Neural progenitor cell (in vitro differentiated cells): ENCODE data around the gene BTBD16. TPM values are rescaled to one million over a fixed set of nuclear protein-coding genes. Genes with fewer than 3 reads are reported as not detected.

Experiments used
- DNase-seq: peaks from one replicate; pipeline ENCODE4 v3.0.0-alpha.2; 2016; ENCODE audit warnings: low spot score
- H2AFZ ChIP-seq: fragments of 200-600 bp; sonication (generic); replicated peaks from 2 replicates; pipeline ENCODE4 v1.6.1; 2016; ENCODE audit warnings: antibody characterized with exemption
- H3F3A ChIP-seq: fragments of 200-600 bp; sonication (generic); 2 replicates; pipeline ENCODE4 v1.6.1; 2016; ENCODE audit warnings: antibody characterized with exemption, low read depth
- H3K27ac ChIP-seq: fragments of 200-600 bp; sonication (generic); 2 replicates; pipeline ENCODE4 v1.5.1; 2016; ENCODE audit warnings: mild to moderate bottlenecking
- H3K27me3 ChIP-seq: fragments of 200-600 bp; sonication (generic); 2 replicates; pipeline ENCODE4 v1.6.1; 2016; ENCODE audit warnings: mild to moderate bottlenecking, moderate library complexity
- H3K36me3 ChIP-seq: fragments of 200-600 bp; sonication (generic); 2 replicates; pipeline ENCODE4 v1.5.1; 2016
- H3K4me1 ChIP-seq: fragments of 200-600 bp; sonication (generic); 2 replicates; pipeline ENCODE4 v1.6.1; 2016; ENCODE audit warnings: mixed run types
- H3K4me2 ChIP-seq: fragments of 200-600 bp; sonication (generic); 2 replicates; pipeline ENCODE4 v1.6.1; 2016
- H3K4me3 ChIP-seq: fragments of 200-600 bp; sonication (generic); 2 replicates; pipeline ENCODE4 v1.5.1; 2016
- H3K79me2 ChIP-seq: fragments of 200-600 bp; sonication (generic); 2 replicates; pipeline ENCODE4 v1.6.1; 2016; ENCODE audit warnings: low read depth
- H3K9ac ChIP-seq: fragments of 200-600 bp; sonication (generic); 2 replicates; pipeline ENCODE4 v1.6.1; 2016
- H3K9me3 ChIP-seq: fragments of 200-600 bp; sonication (generic); 2 replicates; pipeline ENCODE4 v1.5.1; 2016; ENCODE audit warnings: low read depth
- H4K20me1 ChIP-seq: fragments of 200-600 bp; sonication (generic); 2 replicates; pipeline ENCODE4 v1.6.1; 2016; ENCODE audit warnings: low read depth
- H3K27ac Mint-ChIP-seq: 3 replicates; pipeline ENCODE4 v1.8.0; 2021; ENCODE audit warnings: mixed read lengths
- H3K27me3 Mint-ChIP-seq: 2 replicates; pipeline ENCODE4 v1.8.0; 2022; ENCODE audit warnings: low read depth, mild to moderate bottlenecking, inconsistent platforms, moderate library complexity, mixed read lengths; ENCODE audit not compliant: insufficient read depth
- H3K36me3 Mint-ChIP-seq: 3 replicates; pipeline ENCODE4 v1.8.0; 2021; ENCODE audit warnings: mixed read lengths
- H3K4me1 Mint-ChIP-seq: 3 replicates; pipeline ENCODE4 v1.8.0; 2021; ENCODE audit warnings: mixed read lengths
- H3K4me3 Mint-ChIP-seq: 3 replicates; pipeline ENCODE4 v1.8.0; 2021; ENCODE audit warnings: mild to moderate bottlenecking, moderate library complexity, mixed read lengths
- H3K9me3 Mint-ChIP-seq: 3 replicates; pipeline ENCODE4 v1.8.0; 2020; ENCODE audit warnings: mixed read lengths
- EZH2 ChIP-seq: fragments of 200-600 bp; sonication (generic); IDR thresholded peaks from 2 replicates; pipeline ENCODE4 v1.6.1; 2017; ENCODE audit warnings: antibody characterized with exemption, mild to moderate bottlenecking, moderate library complexity
- EZH2phosphoT487 ChIP-seq: fragments of 200-600 bp; sonication (generic); IDR thresholded peaks from 2 replicates; pipeline ENCODE4 v1.6.1; 2017; ENCODE audit warnings: antibody characterized with exemption
- total RNA-seq: library from RNA; depleted of rRNA; stranded (reverse); fragments of >200 nt; gene quantifications from 2 replicates; pipeline ENCODE4 v1.2.3, GENCODE V29; 2015; ENCODE audit warnings: low replicate concordance
- TF ChIP-seq, protein P1 (sequence below): fragments of 200-600 bp; sonication (generic); IDR thresholded peaks from 2 replicates; pipeline ENCODE4 v1.5.1; 2017; ENCODE audit warnings: antibody characterized with exemption, mild to moderate bottlenecking

The BTBD16 gene
- total RNA-seq, 1 donor from 2014 or later, result not detected

DNA sequence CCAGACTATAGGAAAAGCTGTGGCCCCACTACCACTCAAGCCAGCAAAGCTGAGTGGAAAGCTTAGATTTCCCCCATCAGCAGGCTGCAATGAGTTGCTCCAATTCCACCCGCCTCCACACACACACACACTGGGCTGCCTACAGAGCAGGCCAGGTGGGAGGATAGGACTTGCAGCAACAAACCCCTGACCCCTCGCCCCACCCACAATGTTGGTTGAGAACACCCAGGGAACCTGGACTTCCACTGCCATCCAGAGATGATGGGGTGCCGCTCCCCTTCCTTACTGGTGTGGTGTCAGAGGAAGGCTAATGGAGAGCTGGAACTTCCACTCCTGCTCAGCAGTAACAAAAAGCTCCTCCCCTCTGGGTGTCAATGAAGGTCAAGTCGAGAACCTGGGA is 86.6 kb downstream of the BTBD16 start:
- no peak overlapping the region for H3K4me2 ChIP-seq
- Mint-ChIP-seq H3K36me3 (no peaks in the 10 kb centered on the region), H3K4me1 (peaks cover 31% of the 10 kb centered on the region), H3K27ac (no peak overlapping the region), H3K27me3 (peaks cover 2% of the 10 kb centered on the region), H3K9me3 (peaks cover 15% of the 10 kb centered on the region), H3K4me3 (no peak overlapping the region)
- no peaks in the 10 kb centered on the region for H3K79me2 ChIP-seq
- H3K9me3 ChIP-seq, result no peaks in the 10 kb centered on the region
- H3K4me1 ChIP-seq, result peaks cover 10% of the 10 kb centered on the region
- no peak overlapping the region for H2AFZ ChIP-seq
- H3K4me3 ChIP-seq, result no peak overlapping the region
- no peaks in the 10 kb centered on the region for H3K27me3 ChIP-seq
- TF ChIP-seq EZH2phosphoT487, result no peak
- TF ChIP-seq, protein P1, sequence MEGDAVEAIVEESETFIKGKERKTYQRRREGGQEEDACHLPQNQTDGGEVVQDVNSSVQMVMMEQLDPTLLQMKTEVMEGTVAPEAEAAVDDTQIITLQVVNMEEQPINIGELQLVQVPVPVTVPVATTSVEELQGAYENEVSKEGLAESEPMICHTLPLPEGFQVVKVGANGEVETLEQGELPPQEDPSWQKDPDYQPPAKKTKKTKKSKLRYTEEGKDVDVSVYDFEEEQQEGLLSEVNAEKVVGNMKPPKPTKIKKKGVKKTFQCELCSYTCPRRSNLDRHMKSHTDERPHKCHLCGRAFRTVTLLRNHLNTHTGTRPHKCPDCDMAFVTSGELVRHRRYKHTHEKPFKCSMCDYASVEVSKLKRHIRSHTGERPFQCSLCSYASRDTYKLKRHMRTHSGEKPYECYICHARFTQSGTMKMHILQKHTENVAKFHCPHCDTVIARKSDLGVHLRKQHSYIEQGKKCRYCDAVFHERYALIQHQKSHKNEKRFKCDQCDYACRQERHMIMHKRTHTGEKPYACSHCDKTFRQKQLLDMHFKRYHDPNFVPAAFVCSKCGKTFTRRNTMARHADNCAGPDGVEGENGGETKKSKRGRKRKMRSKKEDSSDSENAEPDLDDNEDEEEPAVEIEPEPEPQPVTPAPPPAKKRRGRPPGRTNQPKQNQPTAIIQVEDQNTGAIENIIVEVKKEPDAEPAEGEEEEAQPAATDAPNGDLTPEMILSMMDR, result no peak
- TF ChIP-seq EZH2, result no peak
- DNase-seq, result no peak
- H3F3A ChIP-seq, result no peaks in the 10 kb centered on the region
- H4K20me1 ChIP-seq, result no peaks in the 10 kb centered on the region
- no peaks in the 10 kb centered on the region for H3K36me3 ChIP-seq
- no peak overlapping the region for H3K9ac ChIP-seq
- H3K27ac ChIP-seq, result no peak overlapping the region

DNA sequence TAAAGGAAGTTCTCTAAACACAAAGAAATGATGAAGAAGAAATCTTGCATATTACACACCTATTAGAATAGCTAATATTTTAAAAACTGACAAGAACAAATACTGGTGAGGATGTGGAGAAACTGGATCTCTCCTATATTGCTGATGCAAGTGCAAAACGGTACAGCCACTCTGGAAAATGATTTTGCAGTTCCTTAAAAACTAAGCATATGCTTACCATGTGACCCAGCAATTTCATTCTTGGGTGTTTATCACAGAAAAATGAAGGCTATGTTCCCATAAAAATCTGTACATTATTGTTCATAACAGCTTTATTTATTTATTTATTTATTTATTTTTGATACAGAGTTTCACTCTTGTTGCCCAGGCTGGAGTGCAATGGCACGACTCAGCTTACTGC is 88.5 kb downstream of the BTBD16 start:
- no peak overlapping the region for H3K4me3 ChIP-seq

DNA sequence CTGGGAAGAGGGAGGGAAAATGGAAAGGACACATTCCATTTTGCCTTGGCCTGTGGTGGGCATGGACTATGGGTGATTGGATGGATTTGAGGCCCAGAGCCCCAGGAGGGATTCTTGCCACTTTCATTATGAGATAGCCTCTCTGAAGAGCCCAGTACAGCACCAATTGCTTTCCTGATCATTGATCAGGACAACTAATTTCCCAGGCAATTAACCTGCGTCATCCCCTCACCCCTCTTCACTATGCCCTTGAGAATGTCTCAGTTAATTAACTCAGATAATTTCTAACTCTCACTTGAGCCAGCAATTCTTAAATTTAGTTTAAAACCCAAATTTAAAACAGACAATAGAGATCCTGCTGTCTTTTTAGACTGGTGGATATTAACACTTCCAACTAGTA is 90.0 kb downstream of the BTBD16 start:
- peaks cover 26% of the 10 kb centered on the region for H3K4me1 Mint-ChIP-seq
- Histone ChIP-seq H3K9ac (no peak overlapping the region), H3K4me2 (no peak overlapping the region), H3K36me3 (no peaks in the 10 kb centered on the region), H3K79me2 (no peaks in the 10 kb centered on the region), H3K4me3 (no peak overlapping the region), H3K27me3 (no peaks in the 10 kb centered on the region), H3K9me3 (no peaks in the 10 kb centered on the region), H3K27ac (no peak overlapping the region), H4K20me1 (no peaks in the 10 kb centered on the region), H3K4me1 (no peaks in the 10 kb centered on the region), H2AFZ (no peak overlapping the region), H3F3A (no peaks in the 10 kb centered on the region)
- H3K27ac Mint-ChIP-seq, result no peak overlapping the region
- TF ChIP-seq EZH2 (no peak), EZH2phosphoT487 (no peak)
- TF ChIP-seq, protein P1, result no peak
- no peak for DNase-seq
- H3K36me3 Mint-ChIP-seq, result no peaks in the 10 kb centered on the region
- peaks cover 15% of the 10 kb centered on the region for H3K9me3 Mint-ChIP-seq
- no peak overlapping the region for H3K4me3 Mint-ChIP-seq
- H3K27me3 Mint-ChIP-seq, result peaks cover 5% of the 10 kb centered on the region

More for the DNA sequence above, 88.5 kb downstream of the BTBD16 start:
- H3K9ac ChIP-seq, result no peak overlapping the region
- no peak overlapping the region for H3K4me2 ChIP-seq
- no peak for DNase-seq
- H4K20me1 ChIP-seq, result no peaks in the 10 kb centered on the region
- no peaks in the 10 kb centered on the region for H3K9me3 ChIP-seq
- no peaks in the 10 kb centered on the region for H3F3A ChIP-seq
- no peaks in the 10 kb centered on the region for H3K36me3 ChIP-seq
- H3K27ac Mint-ChIP-seq, result no peak overlapping the region
- peaks cover 15% of the 10 kb centered on the region for H3K9me3 Mint-ChIP-seq
- TF ChIP-seq EZH2 (no peak), EZH2phosphoT487 (no peak)
- H3K4me1 Mint-ChIP-seq, result peaks cover 26% of the 10 kb centered on the region
- H3K27ac ChIP-seq, result no peak overlapping the region
- H3K4me1 ChIP-seq, result no peaks in the 10 kb centered on the region
- no peaks in the 10 kb centered on the region for H3K27me3 ChIP-seq
- no peak overlapping the region for H2AFZ ChIP-seq
- no peaks in the 10 kb centered on the region for H3K79me2 ChIP-seq
- peaks cover 5% of the 10 kb centered on the region for H3K27me3 Mint-ChIP-seq
- H3K4me3 Mint-ChIP-seq, result no peak overlapping the region
- H3K36me3 Mint-ChIP-seq, result no peaks in the 10 kb centered on the region

DNA sequence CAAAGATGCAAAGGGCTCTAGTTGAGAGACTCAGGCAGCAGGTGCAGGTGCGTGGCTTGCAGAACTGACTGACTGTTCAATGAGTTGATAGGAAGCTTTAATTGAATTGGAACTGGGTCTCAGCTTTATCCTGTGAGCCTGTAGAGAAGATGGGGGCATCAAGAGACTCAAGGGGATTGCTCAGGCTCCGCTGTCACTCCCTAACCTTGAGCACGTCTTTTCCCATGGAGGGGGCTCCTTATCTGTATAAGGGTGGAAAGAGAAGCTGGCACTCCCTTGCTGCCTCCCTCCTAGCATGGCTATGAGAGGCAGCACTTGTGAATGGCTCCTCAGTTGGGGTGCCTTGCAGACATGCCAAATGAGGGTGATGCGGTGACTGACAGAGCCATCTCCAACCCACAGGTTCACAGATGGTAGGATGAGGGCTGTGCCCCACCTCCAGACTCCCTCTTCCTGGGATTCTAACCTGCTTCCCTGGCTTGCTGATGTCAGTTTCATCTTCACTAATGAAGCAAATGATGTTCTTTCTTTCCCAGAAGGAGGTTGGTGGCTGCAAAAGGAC is 91.0 kb downstream of the BTBD16 start:
- H3F3A ChIP-seq, result no peaks in the 10 kb centered on the region
- H3K9ac ChIP-seq, result no peak overlapping the region
- Mint-ChIP-seq H3K4me1 (peaks cover 26% of the 10 kb centered on the region), H3K4me3 (no peak overlapping the region), H3K9me3 (peaks cover 19% of the 10 kb centered on the region), H3K27me3 (peaks cover 5% of the 10 kb centered on the region), H3K27ac (no peak overlapping the region), H3K36me3 (no peaks in the 10 kb centered on the region)
- no peak for DNase-seq
- no peak overlapping the region for H3K4me3 ChIP-seq
- no peaks in the 10 kb centered on the region for H3K36me3 ChIP-seq
- H3K4me1 ChIP-seq, result no peaks in the 10 kb centered on the region
- TF ChIP-seq EZH2phosphoT487 (no peak), EZH2 (no peak)
- TF ChIP-seq, protein P1, result no peak
- H3K27ac ChIP-seq, result no peak overlapping the region
- no peaks in the 10 kb centered on the region for H3K9me3 ChIP-seq
- no peaks in the 10 kb centered on the region for H3K27me3 ChIP-seq
- no peaks in the 10 kb centered on the region for H4K20me1 ChIP-seq
- no peaks in the 10 kb centered on the region for H3K79me2 ChIP-seq
- no peak overlapping the region for H3K4me2 ChIP-seq
- no peak overlapping the region for H2AFZ ChIP-seq
